Right renal cortex interstitium (tissue), 3 donors: Measurements from ENCODE around the gene WHRN. TPM values are rescaled to one million over a fixed set of nuclear protein-coding genes. Genes with fewer than 3 reads are reported as not detected.

Experiments
- DNase-seq, 3 donors: peaks; one replicate each; pipeline ENCODE4 v3.0.0-alpha.2; 2013; ENCODE audit warnings: low read depth in 3 of 3, low spot score in 2 of 3
- polyA plus RNA-seq, 3 donors: library from polyadenylated mRNA; unstranded; fragments of 120-200 nt; gene quantifications; one replicate each; pipeline ENCODE4 v1.2.1, GENCODE V29; 2013; ENCODE audit not compliant: insufficient read length in 3 of 3

WHRN gene
- polyA plus RNA-seq, 3 donors, result 6.2 to 7.0 (median 6.8) TPM

GRCh38 chr9:114515528-114515927, 10.3 kb upstream of the WHRN start:
- no peak for DNase-seq

GRCh38 chr9:114513959-114514267, 8.6 kb upstream of the WHRN start:
- DNase-seq, result no peak

GRCh38 chr9:114513055-114513958, 8.0 kb upstream of the WHRN start:
- no peak for DNase-seq

GRCh38 chr9:114511978-114512874, 7.0 kb upstream of the WHRN start:
- DNase-seq, result no peak

GRCh38 chr9:114507726-114508125, 2.5 kb upstream of the WHRN start:
- DNase-seq, result no peak

GRCh38 chr9:114506082-114506390, 763 bp upstream of the WHRN start:
- DNase-seq, result no peak

- no peak for DNase-seq
Observed at GRCh38 chr9:114504341-114505186, 709 bp downstream of the WHRN start.

GRCh38 chr9:114503522-114504340, 1.5 kb downstream of the WHRN start:
- DNase-seq, result no peak

- no peak for DNase-seq
Observed at GRCh38 chr9:114503009-114503408, 2.3 kb downstream of the WHRN start.

GRCh38 chr9:114501796-114502682, 3.2 kb downstream of the WHRN start:
- no peak for DNase-seq

- no peak for DNase-seq
Observed at GRCh38 chr9:114500697-114501292, 4.5 kb downstream of the WHRN start.

GRCh38 chr9:114499941-114500696, 5.2 kb downstream of the WHRN start:
- no peak for DNase-seq

GRCh38 chr9:114499528-114499927, 5.7 kb downstream of the WHRN start:
- no peak for DNase-seq

GRCh38 chr9:114497727-114498382, 7.4 kb downstream of the WHRN start:
- no peak for DNase-seq

GRCh38 chr9:114497236-114497635, 8.0 kb downstream of the WHRN start:
- DNase-seq, result no peak

- no peak for DNase-seq
Observed at GRCh38 chr9:114496011-114496410, 9.3 kb downstream of the WHRN start.

- DNase-seq, result no peak
Observed at GRCh38 chr9:114494776-114495569, 10.3 kb downstream of the WHRN start.
